ENCODE results near the gene PRRG1. TPM values are rescaled to one million over a fixed set of nuclear protein-coding genes. Genes with fewer than 3 reads are reported as not detected.
A peak's percentile ranks its signal among the peaks of the same experiment; 100 is the strongest.

Gene PRRG1
- total and polyA plus RNA-seq, 2 of the 13 experiments (the other 11 are each of a cell fraction or from before 2014, with no cell fraction given), result 5.0 to 11.0 TPM

GRCh38 chrX:37320541-37321203, 28.5 kb upstream of the PRRG1 start:
- Histone ChIP-seq H3K9me3 (ENCODE audit: low read length) (no peaks in the 10 kb centered on the region), H3K79me2 (ENCODE audit: insufficient read depth, low read length) (no peaks in the 10 kb centered on the region), H3K4me2 (ENCODE audit: low read depth, low read length) (no peak overlapping the region), H3K36me3 (replicated peaks in 1 of 2; ENCODE audit: control insufficient read depth in 1 of 2, insufficient read depth in 2 of 2, low read length in 2 of 2) (no peaks in the 10 kb centered on the region), H3K4me1 (ENCODE audit: insufficient read depth, low read length) (no peaks in the 10 kb centered on the region), H3K27ac (ENCODE audit: extremely low read length, insufficient read depth, low read length) (no peak overlapping the region), H3K4me3 (replicated peaks in 1 of 3; ENCODE audit: insufficient read depth in 1 of 3, low read depth in 2 of 3, low read length in 3 of 3) (no peak overlapping the region), H4K20me1 (ENCODE audit: insufficient read depth, low read length) (no peaks in the 10 kb centered on the region), H3K9ac (ENCODE audit: insufficient read depth, low read depth, low read length) (no peak overlapping the region), H3K27me3 (ENCODE audit: control insufficient read depth in 1 of 2, insufficient read depth in 2 of 2, low read length in 2 of 2) (no peaks in the 10 kb centered on the region), H2AFZ (ENCODE audit: low read length) (no peak overlapping the region)
- intact Hi-C loops (cut with micrococcal nuclease; ENCODE audit: unreplicated experiment), result no loop called here
- 80% methylated on average over 1 of the region's 5 CpGs for WGBS (ENCODE audit: low lambda C conversion rate)
- POLR2A ChIA-PET, result no interaction called here
- TF ChIP-seq THAP11 (CRISPR knock-in tag; IDR thresholded peaks at IDR 0.05) (no peak), ZNF577 (CRISPR knock-in tag; IDR thresholded peaks at IDR 0.05; ENCODE audit: borderline replicate concordance, low read depth) (no peak), ZNF530 (CRISPR knock-in tag; IDR thresholded peaks at IDR 0.05; ENCODE audit: low read depth) (no peak), ZSCAN22 (CRISPR knock-in tag; IDR thresholded peaks at IDR 0.05) (no peak)
- peak; percentile 68 for ATAC-seq
- in situ Hi-C loops (cut with HindIII; ENCODE audit: extremely low pct_ligation_motif_present, low pct_unique_long_range_greater_than_20kb), result no loop called here
- no peak for FAIRE-seq
- BruUV-seq (replicated peaks), result no TSS peak
- peak; percentile 1 for DNase-seq (ENCODE audit: low spot score)
- CTCF ChIA-PET (ENCODE audit: low intra/inter-chr PET ratio, low total read pairs), result no interaction called here

- no peaks in the 10 kb centered on the region for H3K27me3 ChIP-seq (ENCODE audit: control insufficient read depth in 1 of 2, insufficient read depth in 2 of 2, low read length in 2 of 2)
- no peaks in the 10 kb centered on the region for H3K79me2 ChIP-seq (ENCODE audit: insufficient read depth, low read length)
- in situ Hi-C loops (cut with HindIII; ENCODE audit: extremely low pct_ligation_motif_present, low pct_unique_long_range_greater_than_20kb), result no loop called here
- POLR2A ChIA-PET, result no interaction called here
- CTCF ChIA-PET (ENCODE audit: low intra/inter-chr PET ratio, low total read pairs), result no interaction called here
- H3K27ac ChIP-seq (ENCODE audit: extremely low read length, insufficient read depth, low read length), result no peak overlapping the region
- intact Hi-C loops (cut with micrococcal nuclease; ENCODE audit: unreplicated experiment), result no loop called here
- ATAC-seq, result no peak
- H3K4me1 ChIP-seq (ENCODE audit: insufficient read depth, low read length), result no peaks in the 10 kb centered on the region
- no TSS peak for BruUV-seq (replicated peaks)
- no peak for DNase-seq (ENCODE audit: low spot score)
- no peaks in the 10 kb centered on the region for H3K36me3 ChIP-seq (replicated peaks in 1 of 2; ENCODE audit: control insufficient read depth in 1 of 2, insufficient read depth in 2 of 2, low read length in 2 of 2)
- H2AFZ ChIP-seq (ENCODE audit: low read length), result no peak overlapping the region
- FAIRE-seq, result no peak
- no peak overlapping the region for H3K9ac ChIP-seq (ENCODE audit: insufficient read depth, low read depth, low read length)
- no peaks in the 10 kb centered on the region for H4K20me1 ChIP-seq (ENCODE audit: insufficient read depth, low read length)
- WGBS (ENCODE audit: low lambda C conversion rate), result no CpG with 5 or more reads among the region's 1 CpG
- no peaks in the 10 kb centered on the region for H3K9me3 ChIP-seq (ENCODE audit: low read length)
- no peak for TF ChIP-seq HDAC2 (CRISPR knock-in tag; IDR thresholded peaks at IDR 0.05)
- no peak for TF ChIP-seq ZNF616 (CRISPR knock-in tag; IDR thresholded peaks at IDR 0.05; ENCODE audit: low read depth)
- no peak for TF ChIP-seq ZNF709 (CRISPR knock-in tag; IDR thresholded peaks at IDR 0.05)
- TF ChIP-seq NFKBIZ (CRISPR knock-in tag; IDR thresholded peaks at IDR 0.05), result no peak
- TF ChIP-seq MTERF4 (CRISPR knock-in tag; IDR thresholded peaks at IDR 0.05), result no peak
- no peak for TF ChIP-seq ZNF224 (CRISPR knock-in tag; IDR thresholded peaks at IDR 0.05)
- no peak for TF ChIP-seq ARHGAP35 (CRISPR knock-in tag; IDR thresholded peaks at IDR 0.05; ENCODE audit: borderline replicate concordance)
- TF ChIP-seq ARID4A (CRISPR knock-in tag; IDR thresholded peaks at IDR 0.05; ENCODE audit: borderline replicate concordance), result no peak
- TF ChIP-seq NFIB (CRISPR knock-in tag; IDR thresholded peaks at IDR 0.05; ENCODE audit: borderline replicate concordance), result no peak
- TF ChIP-seq ZNF891 (CRISPR knock-in tag; IDR thresholded peaks at IDR 0.05), result no peak
- H3K4me2 ChIP-seq (ENCODE audit: low read depth, low read length), result no peak overlapping the region
- no peak overlapping the region for H3K4me3 ChIP-seq (replicated peaks in 1 of 3; ENCODE audit: insufficient read depth in 1 of 3, low read depth in 2 of 3, low read length in 3 of 3)
Measured at GRCh38 chrX:37330642-37331041, 18.5 kb upstream of the PRRG1 start.

All from HepG2 (cell line).